SK-N-SH (cell line): ENCODE data around the gene AKAP12.

Experiments
- FOSL2 ChIP-seq: IDR thresholded peaks from 2 replicates; pipeline ENCODE4 v1.4.0; 2012; ENCODE audit warnings: low read depth, mild to moderate bottlenecking, moderate library complexity, borderline replicate concordance
- GABPA ChIP-seq: IDR thresholded peaks from 2 replicates; pipeline ENCODE4 v1.4.0; 2012; ENCODE audit warnings: low read depth, mild to moderate bottlenecking
- JUND ChIP-seq: IDR thresholded peaks from 2 replicates; pipeline ENCODE4 v1.4.0; 2012
- POLR2AphosphoS5 ChIP-seq: IDR thresholded peaks from 2 replicates; pipeline ENCODE4 v1.6.1; 2012; ENCODE audit warnings: low read depth, low read length
- RFX5 ChIP-seq: IDR thresholded peaks from 2 replicates; pipeline ENCODE4 v1.6.1; 2012; ENCODE audit warnings: mild to moderate bottlenecking, improper control_type of control experiment, low read length
- SMC3 ChIP-seq: IDR thresholded peaks from 2 replicates; pipeline ENCODE4 v1.6.1; 2012; ENCODE audit warnings: low read depth, low read length, improper control_type of control experiment
- TF ChIP-seq, protein P1 (sequence below): fragments of 200-600 bp; sonication (generic); IDR thresholded peaks from 2 replicates; pipeline ENCODE4 v1.6.1; 2017; ENCODE audit warnings: antibody characterized with exemption, mild to moderate bottlenecking, moderate library complexity
- TF ChIP-seq, protein P2 (sequence below): IDR thresholded peaks from 2 replicates; pipeline ENCODE4 v1.4.0; 2012; ENCODE audit warnings: low read depth
- TF ChIP-seq, protein P3 (sequence below): IDR thresholded peaks from 2 replicates; pipeline ENCODE4 v1.4.0; 2012; ENCODE audit warnings: low read depth, borderline replicate concordance
- TF ChIP-seq, protein P4 (sequence below): IDR thresholded peaks from 2 replicates; pipeline ENCODE4 v1.4.0; 2012; ENCODE audit warnings: low read depth, borderline replicate concordance

DNA sequence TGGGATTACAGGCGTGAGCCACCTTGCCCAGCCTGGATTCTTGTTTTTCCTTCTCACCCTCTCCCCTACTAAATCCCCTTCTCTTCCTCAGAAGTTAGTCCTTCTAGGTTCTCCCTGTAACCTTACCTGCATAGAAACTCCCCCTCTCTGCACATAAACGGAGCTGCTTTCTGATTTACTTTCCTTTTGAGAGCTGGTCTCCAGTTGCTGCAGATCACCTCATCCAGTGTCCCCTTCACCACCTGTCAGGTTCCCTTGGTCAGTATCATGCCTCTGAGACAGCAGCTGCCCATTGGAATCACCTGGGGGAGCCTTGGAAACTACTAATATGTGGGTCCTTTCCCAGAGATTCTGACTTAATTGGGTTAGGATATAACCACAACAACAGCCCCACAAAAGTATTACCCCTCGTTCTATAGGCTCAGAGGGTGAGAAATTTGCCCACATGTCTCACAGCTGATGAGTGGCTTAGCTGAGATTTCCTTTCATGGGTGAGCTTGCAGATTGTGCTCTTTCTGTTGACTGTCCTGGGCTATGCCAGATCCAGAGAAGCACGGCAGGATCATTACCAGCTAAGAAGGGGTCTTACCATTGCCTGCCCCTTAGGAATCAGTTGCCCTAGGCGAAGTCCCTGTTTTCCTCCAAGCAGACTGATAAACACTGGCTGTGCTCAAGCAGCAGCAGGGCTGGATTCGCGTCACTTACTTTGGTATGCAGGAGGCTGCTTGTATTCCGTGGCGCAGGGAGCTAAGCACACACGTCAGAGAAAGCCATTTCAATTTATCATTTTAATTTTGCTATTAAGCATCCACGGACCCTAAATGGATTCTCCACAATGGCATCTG is 51.3 kb downstream of the AKAP12 start:
- TF ChIP-seq, protein P1, sequence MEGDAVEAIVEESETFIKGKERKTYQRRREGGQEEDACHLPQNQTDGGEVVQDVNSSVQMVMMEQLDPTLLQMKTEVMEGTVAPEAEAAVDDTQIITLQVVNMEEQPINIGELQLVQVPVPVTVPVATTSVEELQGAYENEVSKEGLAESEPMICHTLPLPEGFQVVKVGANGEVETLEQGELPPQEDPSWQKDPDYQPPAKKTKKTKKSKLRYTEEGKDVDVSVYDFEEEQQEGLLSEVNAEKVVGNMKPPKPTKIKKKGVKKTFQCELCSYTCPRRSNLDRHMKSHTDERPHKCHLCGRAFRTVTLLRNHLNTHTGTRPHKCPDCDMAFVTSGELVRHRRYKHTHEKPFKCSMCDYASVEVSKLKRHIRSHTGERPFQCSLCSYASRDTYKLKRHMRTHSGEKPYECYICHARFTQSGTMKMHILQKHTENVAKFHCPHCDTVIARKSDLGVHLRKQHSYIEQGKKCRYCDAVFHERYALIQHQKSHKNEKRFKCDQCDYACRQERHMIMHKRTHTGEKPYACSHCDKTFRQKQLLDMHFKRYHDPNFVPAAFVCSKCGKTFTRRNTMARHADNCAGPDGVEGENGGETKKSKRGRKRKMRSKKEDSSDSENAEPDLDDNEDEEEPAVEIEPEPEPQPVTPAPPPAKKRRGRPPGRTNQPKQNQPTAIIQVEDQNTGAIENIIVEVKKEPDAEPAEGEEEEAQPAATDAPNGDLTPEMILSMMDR, result no peak
- TF ChIP-seq, protein P2, sequence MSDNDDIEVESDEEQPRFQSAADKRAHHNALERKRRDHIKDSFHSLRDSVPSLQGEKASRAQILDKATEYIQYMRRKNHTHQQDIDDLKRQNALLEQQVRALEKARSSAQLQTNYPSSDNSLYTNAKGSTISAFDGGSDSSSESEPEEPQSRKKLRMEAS, result no peak
- TF ChIP-seq RFX5 (no peak), POLR2AphosphoS5 (no peak), JUND (no peak), GABPA (no peak), SMC3 (no peak), FOSL2 (no peak)
- TF ChIP-seq, protein P3, sequence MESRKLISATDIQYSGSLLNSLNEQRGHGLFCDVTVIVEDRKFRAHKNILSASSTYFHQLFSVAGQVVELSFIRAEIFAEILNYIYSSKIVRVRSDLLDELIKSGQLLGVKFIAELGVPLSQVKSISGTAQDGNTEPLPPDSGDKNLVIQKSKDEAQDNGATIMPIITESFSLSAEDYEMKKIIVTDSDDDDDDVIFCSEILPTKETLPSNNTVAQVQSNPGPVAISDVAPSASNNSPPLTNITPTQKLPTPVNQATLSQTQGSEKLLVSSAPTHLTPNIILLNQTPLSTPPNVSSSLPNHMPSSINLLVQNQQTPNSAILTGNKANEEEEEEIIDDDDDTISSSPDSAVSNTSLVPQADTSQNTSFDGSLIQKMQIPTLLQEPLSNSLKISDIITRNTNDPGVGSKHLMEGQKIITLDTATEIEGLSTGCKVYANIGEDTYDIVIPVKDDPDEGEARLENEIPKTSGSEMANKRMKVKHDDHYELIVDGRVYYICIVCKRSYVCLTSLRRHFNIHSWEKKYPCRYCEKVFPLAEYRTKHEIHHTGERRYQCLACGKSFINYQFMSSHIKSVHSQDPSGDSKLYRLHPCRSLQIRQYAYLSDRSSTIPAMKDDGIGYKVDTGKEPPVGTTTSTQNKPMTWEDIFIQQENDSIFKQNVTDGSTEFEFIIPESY, result no peak
- TF ChIP-seq, protein P4, sequence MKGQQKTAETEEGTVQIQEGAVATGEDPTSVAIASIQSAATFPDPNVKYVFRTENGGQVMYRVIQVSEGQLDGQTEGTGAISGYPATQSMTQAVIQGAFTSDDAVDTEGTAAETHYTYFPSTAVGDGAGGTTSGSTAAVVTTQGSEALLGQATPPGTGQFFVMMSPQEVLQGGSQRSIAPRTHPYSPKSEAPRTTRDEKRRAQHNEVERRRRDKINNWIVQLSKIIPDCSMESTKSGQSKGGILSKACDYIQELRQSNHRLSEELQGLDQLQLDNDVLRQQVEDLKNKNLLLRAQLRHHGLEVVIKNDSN, result no peak
